Melanocyte of skin (primary cell): ENCODE measurements around the gene STK25. TPM values are rescaled to one million over a fixed set of nuclear protein-coding genes. Genes with fewer than 3 reads are reported as not detected.

ENCODE experiments used
- small RNA-seq, 2 donors: library from RNA; depleted of rRNA; stranded (forward); fragments of <200 nt; gene quantifications; one replicate each; pipeline ENCODE3, GENCODE V24; 2012
- total RNA-seq, 2 donors: library from RNA; depleted of rRNA; stranded (reverse); fragments of >200 nt; gene quantifications; 2 replicates each; pipeline ENCODE4 v1.2.3, GENCODE V29; 2012

STK25 gene
- total RNA-seq = 100 to 1,000 TPM; 115 to 145 TPM

DNA sequence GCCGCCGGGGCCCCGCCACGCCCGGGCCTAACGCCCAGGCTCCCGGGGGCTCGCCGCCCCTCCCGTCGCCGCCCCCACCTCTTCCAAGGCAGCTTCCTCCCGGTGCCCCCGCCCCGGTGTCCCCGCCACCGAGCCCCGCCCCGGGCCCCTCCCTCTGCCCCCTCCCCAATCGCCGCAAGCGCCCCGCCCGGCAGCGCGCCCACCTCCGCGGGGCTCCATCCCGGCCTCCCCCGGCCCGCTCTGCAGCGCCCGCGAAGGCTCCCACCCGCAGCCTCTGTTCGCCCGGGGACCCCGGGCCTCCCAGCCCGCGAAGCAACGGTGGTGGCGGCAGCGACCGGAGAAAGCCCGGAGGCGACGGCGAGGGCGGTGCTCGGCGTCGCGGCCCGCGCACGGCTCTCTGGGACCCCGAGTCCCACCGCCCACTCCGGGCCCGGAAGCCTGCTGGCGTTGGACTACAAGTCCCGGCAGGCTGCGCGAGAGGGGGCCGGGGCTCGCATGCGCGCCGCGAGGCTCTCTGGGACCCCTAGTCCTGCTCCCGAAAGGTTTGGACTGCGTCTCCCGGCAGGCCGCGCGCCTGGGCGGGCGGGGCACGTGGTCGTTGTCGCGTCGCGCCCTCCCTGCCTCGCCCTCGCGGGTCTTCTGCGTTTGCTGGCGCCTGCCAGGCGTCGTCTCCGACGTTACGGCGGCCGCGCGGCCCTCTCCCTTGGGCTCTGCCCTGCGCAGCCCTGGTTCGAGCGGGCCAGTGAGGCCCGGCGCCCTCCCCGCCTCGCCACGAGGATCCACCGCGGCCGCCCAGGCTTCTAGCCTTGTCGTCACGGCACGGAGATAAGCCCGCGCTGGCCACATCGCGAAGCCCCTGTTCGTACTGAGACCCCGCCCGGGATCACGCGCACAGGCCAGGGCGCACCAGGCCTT lies at the start of gene STK25:
TSS of gene STK25 (minus strand) at position 345 of the 915 bp plus-strand sequence. CDS start 549 bp downstream, outside the sequence.

Small RNA genes within 50 kb of the gene (small RNA-seq; reads per million reads assigned to genes)
- gene MIR3133 = 0 reads per million in 2 donors

Other genes with a start within 250 kb of the STK25 start
- gene HDLBP, start 192.9 kb downstream of the STK25 start, total RNA-seq = 100 to 1,000 TPM; 369 to 530 TPM
- gene SEPTIN2, start 192.7 kb downstream of the STK25 start, total RNA-seq = 100 to 1,000 TPM; 231 to 264 TPM
- 100 to 1,000 TPM; 216 to 323 TPM for gene FARP2, start 152.3 kb downstream of the STK25 start, total RNA-seq
- 1 to 10 TPM; 3.3 to 10.0 TPM for gene BOK, start 50.2 kb upstream of the STK25 start, total RNA-seq
- 10 to 100 TPM; 37.9 to 68.3 TPM for gene THAP4, start 128.6 kb upstream of the STK25 start, total RNA-seq
- 10 to 100 TPM; 70.9 to 72.3 TPM for gene ATG4B, start 129.1 kb upstream of the STK25 start, total RNA-seq
- 10 to 100 TPM; 34.1 to 86.6 TPM for gene DTYMK, start 178.2 kb upstream of the STK25 start, total RNA-seq
- 10 to 100 TPM in 1 of 2 donors, 1 to 10 TPM in 1; 7.6 to 11.0 TPM for gene ING5, start 193.5 kb upstream of the STK25 start, total RNA-seq
- gene D2HGDH, start 226.0 kb upstream of the STK25 start, total RNA-seq = 10 to 100 TPM in 1 of 2 donors, 1 to 10 TPM in 1; 10.0 to 15.8 TPM